Activated CD8-positive, alpha-beta T cell treated with anti-CD3 and anti-CD28 coated beads for 36 hours (primary cell): ENCODE results near the gene SEMA4D. TPM values are rescaled to one million over a fixed set of nuclear protein-coding genes. Genes with fewer than 3 reads are reported as not detected.
"Not testable (repeated sequence)": the region's sequence is repeated elsewhere in the genome, so short reads cannot be mapped to it uniquely, and the experiment has no call there.

Experiments
- ATAC-seq: fragments of 200-7000 bp; cut with Tn5 transposase; one replicate; pipeline ENCODE4 v1.10.0; 2021; ENCODE audit warnings: mild to moderate bottlenecking, moderate library complexity
- CTCF ChIA-PET: fragments of 350-600 bp; sonication (Branson Sonifier 250); formaldehyde crosslinking; loops from one replicate; lab custom pipeline; 2021; ENCODE audit warnings: antibody characterized with exemption; lab: Charles Lee
- POLR2A ChIA-PET: fragments of 350-600 bp; sonication (Branson Sonifier 250); formaldehyde crosslinking; loops from one replicate; lab custom pipeline; 2021; ENCODE audit warnings: antibody characterized with exemption; lab: Charles Lee
- DNase-seq: peaks from one replicate; pipeline ENCODE4 v3.0.0-alpha.2; 2020
- H3K27ac Mint-ChIP-seq: one replicate; pipeline ENCODE4 v1.8.0; 2021; ENCODE audit warnings: mild to moderate bottlenecking, mixed read lengths
- H3K27me3 Mint-ChIP-seq: one replicate; pipeline ENCODE4 v1.8.0; 2021; ENCODE audit warnings: mixed read lengths
- H3K36me3 Mint-ChIP-seq: one replicate; pipeline ENCODE4 v1.8.0; 2021; ENCODE audit warnings: low read depth, mixed read lengths
- H3K4me1 Mint-ChIP-seq: one replicate; pipeline ENCODE4 v1.8.0; 2021; ENCODE audit warnings: low read depth, mixed read lengths
- H3K4me3 Mint-ChIP-seq: one replicate; pipeline ENCODE4 v1.8.0; 2021; ENCODE audit warnings: mild to moderate bottlenecking, moderate library complexity, mixed read lengths
- H3K9me3 Mint-ChIP-seq: one replicate; pipeline ENCODE4 v1.8.0; 2021; ENCODE audit warnings: mixed read lengths
- CTCF ChIP-seq: fragments of 200-600 bp; IDR thresholded peaks from one replicate; pipeline ENCODE4 v1.8.0; 2022; ENCODE audit warnings: antibody characterized with exemption, mild to moderate bottlenecking
- intact Hi-C: fragments of 100-400 bp; cut with micrococcal nuclease; formaldehyde crosslinking; loops from one replicate; pipeline ENCODE4 v1.10.0; 2022
- total RNA-seq, 2 experiments: library from RNA; stranded (reverse); gene quantifications; one replicate each; pipeline ENCODE4 v1.2.3, GENCODE V29; 2021

The SEMA4D gene
- total RNA-seq, 2 experiments from 2014 or later, result 290 to 317 TPM

- H3K4me3 Mint-ChIP-seq, result no peak overlapping the region
- ATAC-seq (peak; percentile 43), DNase-seq (peak; percentile 64)
- no peaks in the 10 kb centered on the region for H3K9me3 Mint-ChIP-seq
- H3K27me3 Mint-ChIP-seq, result no peaks in the 10 kb centered on the region
- peak overlapping the region; percentile 87 for H3K27ac Mint-ChIP-seq
- ChIA-PET POLR2A (interaction anchor here (0.7 to 1.6 kb wide), 3 partner anchors 14 to 57 kb away, joined by 3 to 4 read pairs (median 3); partner anchors contain the start of gene SECISBP2), CTCF (interaction anchor here (0.9 to 3.9 kb wide), 2 partner anchors 174 to 200 kb away, joined by 3 to 19 read pairs; no protein-coding TSS in a partner anchor)
- H3K36me3 Mint-ChIP-seq, result peaks cover 35% of the 10 kb centered on the region
- TF ChIP-seq CTCF, result no peak
- intact Hi-C loops, result no loop called here
- H3K4me1 Mint-ChIP-seq, result peaks cover 46% of the 10 kb centered on the region
Observed at GRCh38 chr9:89375191-89375760, 122.6 kb downstream of the SEMA4D start.

GRCh38 chr9:89374176-89374575 lies 123.7 kb downstream of the SEMA4D start:
- CTCF ChIA-PET, result interaction anchor here (3.9 kb wide), 1 partner anchor 175 kb away, joined by 19 read pairs; no protein-coding TSS in a partner anchor
- ATAC-seq (no peak), DNase-seq (no peak)
- no peak for TF ChIP-seq CTCF
- H3K27ac Mint-ChIP-seq, result peak overlapping the region; percentile 87
- POLR2A ChIA-PET, result interaction anchor here (0.7 to 1.6 kb wide), 5 partner anchors 9 to 56 kb away, joined by 3 to 5 read pairs (median 4); partner anchors contain the start of gene SECISBP2
- H3K27me3 Mint-ChIP-seq, result no peaks in the 10 kb centered on the region
- peaks cover 30% of the 10 kb centered on the region for H3K36me3 Mint-ChIP-seq
- peaks cover 43% of the 10 kb centered on the region for H3K4me1 Mint-ChIP-seq
- no peak overlapping the region for H3K4me3 Mint-ChIP-seq
- intact Hi-C loops, result no loop called here
- no peaks in the 10 kb centered on the region for H3K9me3 Mint-ChIP-seq

GRCh38 chr9:89372979-89373378 lies 124.9 kb downstream of the SEMA4D start:
- intact Hi-C loops, result no loop called here
- DNase-seq (peak; percentile 44), ATAC-seq (peak; percentile 10)
- peaks cover 19% of the 10 kb centered on the region for H3K36me3 Mint-ChIP-seq
- no peak overlapping the region for H3K4me3 Mint-ChIP-seq
- H3K4me1 Mint-ChIP-seq, result peaks cover 42% of the 10 kb centered on the region
- POLR2A ChIA-PET, result interaction anchor here (0.6 to 1.9 kb wide), 6 partner anchors 9 to 166 kb away, joined by 3 to 9 read pairs (median 4); no protein-coding TSS in a partner anchor
- TF ChIP-seq CTCF, result no peak
- H3K9me3 Mint-ChIP-seq, result no peaks in the 10 kb centered on the region
- H3K27me3 Mint-ChIP-seq, result no peaks in the 10 kb centered on the region
- H3K27ac Mint-ChIP-seq, result peak overlapping the region; percentile 87
- CTCF ChIA-PET, result no interaction called here

- H3K4me3 Mint-ChIP-seq, result no peak overlapping the region
- DNase-seq (peak; percentile 62), ATAC-seq (peak; percentile 41)
- H3K27ac Mint-ChIP-seq, result peak overlapping the region; percentile 87
- no peak for TF ChIP-seq CTCF
- ChIA-PET POLR2A (interaction anchor here (0.6 to 1.9 kb wide), 6 partner anchors 9 to 167 kb away, joined by 3 to 9 read pairs (median 4); no protein-coding TSS in a partner anchor), CTCF (no interaction called here)
- no peaks in the 10 kb centered on the region for H3K27me3 Mint-ChIP-seq
- intact Hi-C loops, result no loop called here
- peaks cover 14% of the 10 kb centered on the region for H3K36me3 Mint-ChIP-seq
- peaks cover 39% of the 10 kb centered on the region for H3K4me1 Mint-ChIP-seq
- no peaks in the 10 kb centered on the region for H3K9me3 Mint-ChIP-seq
Observed at GRCh38 chr9:89372230-89372816, 125.6 kb downstream of the SEMA4D start.

- H3K4me1 Mint-ChIP-seq, result peaks cover 38% of the 10 kb centered on the region
- H3K9me3 Mint-ChIP-seq, H3K27me3 Mint-ChIP-seq, H3K36me3 Mint-ChIP-seq, ATAC-seq, H3K4me3 Mint-ChIP-seq, DNase-seq, CTCF ChIA-PET, H3K27ac Mint-ChIP-seq, intact Hi-C loops: not testable (repeated sequence)
- POLR2A ChIA-PET, result interaction anchor here (1.0 to 1.9 kb wide), 2 partner anchors 13 to 167 kb away, joined by 3 to 9 read pairs; no protein-coding TSS in a partner anchor
Observed at GRCh38 chr9:89371791-89372190, 126.1 kb downstream of the SEMA4D start.
